NCI-H146 treated with DMSO at 0.1 percent for 48 hours (cell line): Measurements from ENCODE around the gene CHD9NB.

Source experiments
- DNase-seq: peaks from one replicate; lab custom pipeline; 2025; ENCODE audit not compliant: unreplicated experiment; lab: John Stamatoyannopoulos, UW

CHD9NB gene

DNA sequence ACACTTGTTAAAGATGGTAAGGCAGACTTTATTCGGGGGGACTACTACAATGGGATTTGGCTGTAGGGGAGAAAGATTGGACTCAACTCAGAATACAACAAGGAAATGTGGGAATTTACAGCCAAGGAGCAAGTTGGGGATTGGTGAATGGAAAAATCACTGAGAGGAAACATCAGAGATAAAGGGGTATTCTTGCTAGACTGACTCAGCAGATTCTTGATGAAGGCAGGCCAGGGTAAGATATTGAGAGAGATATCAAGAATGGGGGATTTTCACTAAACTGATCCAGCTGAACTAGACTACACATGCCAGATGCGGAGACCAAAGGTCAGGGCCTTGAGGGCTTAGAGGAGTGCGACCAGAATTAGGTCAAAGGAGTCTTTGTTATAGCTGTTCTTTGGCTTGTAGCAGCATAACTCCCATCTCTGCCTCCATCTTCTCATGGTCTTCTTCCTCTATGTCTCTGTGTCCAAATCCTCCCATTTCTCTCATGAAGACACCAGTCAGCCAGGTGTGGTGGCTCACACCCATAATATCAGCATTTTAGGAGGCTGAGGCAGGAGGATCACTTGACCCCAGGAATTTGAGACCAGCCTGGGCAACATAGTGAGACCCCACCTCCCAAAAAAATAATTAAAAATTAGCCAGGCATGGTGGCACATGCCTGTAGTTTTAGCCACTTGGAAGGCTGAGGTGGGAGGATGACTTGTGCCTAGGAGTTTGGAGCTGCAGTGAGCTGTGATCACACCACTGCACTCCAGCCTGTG is 17.3 kb downstream of the CHD9NB start:
- DNase-seq: no peak

- DNase-seq: no peak
These were observed 18.4 kb downstream of the CHD9NB start for GRCh38 chr16:53034306-53034705.

- DNase-seq: no peak
These were observed 21.3 kb downstream of the CHD9NB start for GRCh38 chr16:53031323-53031942.

- DNase-seq: no peak
These were observed 22.7 kb downstream of the CHD9NB start for GRCh38 chr16:53029971-53030370.

DNA sequence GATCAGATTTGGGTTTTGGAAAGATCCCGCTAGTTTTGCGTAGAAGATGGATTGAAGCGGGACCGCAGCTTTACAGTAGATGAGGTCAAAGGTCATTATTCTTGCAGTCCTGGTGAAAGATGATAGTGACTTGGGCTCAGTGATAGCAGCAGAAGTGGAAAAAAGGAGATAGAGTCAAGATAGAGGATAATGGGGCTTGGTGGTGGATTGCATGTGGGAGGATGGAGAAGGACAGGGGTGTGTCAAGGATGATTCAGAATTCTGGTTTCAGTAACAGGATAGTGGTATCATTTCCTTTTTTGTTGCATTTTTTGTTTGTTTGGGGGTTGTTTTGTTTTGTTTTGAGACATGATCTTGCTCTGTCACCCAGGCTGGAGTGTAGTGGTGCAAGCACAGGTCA is 28.7 kb downstream of the CHD9NB start:
- no peak for DNase-seq

DNA sequence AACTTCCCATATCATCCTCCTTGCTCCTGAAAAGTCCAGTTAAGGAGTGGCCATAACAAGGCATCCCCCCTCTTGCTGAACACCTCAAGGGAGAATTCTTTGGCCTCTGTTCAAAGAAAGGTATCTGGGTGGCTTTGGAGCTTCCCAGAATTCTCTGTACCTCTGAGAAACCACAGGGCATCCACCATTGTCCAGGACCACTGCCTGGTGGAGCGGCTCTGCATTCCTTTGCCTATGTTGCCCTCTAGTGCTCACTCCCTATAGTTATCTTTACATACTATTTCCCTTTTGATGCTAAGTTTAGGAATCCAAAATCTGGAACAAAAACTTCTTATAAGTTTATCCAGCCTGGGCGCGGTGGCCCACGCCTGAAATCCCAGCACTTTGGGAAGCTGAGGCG is 30.3 kb downstream of the CHD9NB start:
- peak; percentile 32 for DNase-seq

GRCh38 chr16:53018834-53019416 is 33.8 kb downstream of the CHD9NB start:
- DNase-seq: no peak

- no peak for DNase-seq
These were observed 38.4 kb downstream of the CHD9NB start for GRCh38 chr16:53014287-53014686.

DNA sequence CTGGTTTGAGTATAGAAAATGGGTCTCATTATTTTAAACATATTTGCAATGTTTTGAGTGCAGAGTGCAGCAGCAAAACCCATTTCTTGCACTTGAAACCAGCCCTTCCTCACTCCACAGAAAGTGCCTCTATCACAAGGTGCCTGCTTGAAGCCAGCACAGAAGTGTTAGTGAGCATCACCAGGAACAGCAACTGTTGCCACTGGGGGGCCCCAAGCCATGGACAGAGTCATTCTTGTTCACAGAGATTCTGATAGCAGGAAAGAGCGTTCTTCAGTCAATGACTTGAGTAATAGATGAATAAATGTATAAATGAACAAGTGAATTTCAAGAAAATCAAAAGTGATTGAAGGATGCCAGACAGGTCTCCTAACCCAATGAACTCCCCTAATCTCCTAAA is 45.6 kb downstream of the CHD9NB start:
- no peak for DNase-seq

DNA sequence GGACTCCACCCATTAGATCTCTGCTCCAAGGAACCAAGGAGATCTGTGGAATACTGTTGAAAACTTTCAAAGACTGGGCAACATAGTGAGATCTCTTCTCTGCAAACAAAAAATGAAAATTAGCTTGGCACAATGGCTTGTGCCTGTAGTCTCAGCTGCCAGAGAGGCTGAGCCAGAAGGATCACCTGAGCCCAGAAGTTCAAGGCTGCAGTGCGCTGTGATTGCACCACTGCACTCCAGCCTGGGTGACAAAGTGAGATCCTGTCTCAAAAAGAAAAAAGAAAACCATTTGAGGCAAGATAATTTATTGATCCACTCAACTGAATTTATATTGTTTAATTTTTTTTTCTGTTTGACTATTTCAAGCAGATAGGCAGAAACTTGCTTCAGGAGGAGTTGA is 54.8 kb downstream of the CHD9NB start:
- no peak for DNase-seq

GRCh38 chr16:52994942-52995341 is 57.8 kb downstream of the CHD9NB start:
- no peak for DNase-seq

GRCh38 chr16:52993179-52993578 is 59.5 kb downstream of the CHD9NB start:
- no peak for DNase-seq

DNA sequence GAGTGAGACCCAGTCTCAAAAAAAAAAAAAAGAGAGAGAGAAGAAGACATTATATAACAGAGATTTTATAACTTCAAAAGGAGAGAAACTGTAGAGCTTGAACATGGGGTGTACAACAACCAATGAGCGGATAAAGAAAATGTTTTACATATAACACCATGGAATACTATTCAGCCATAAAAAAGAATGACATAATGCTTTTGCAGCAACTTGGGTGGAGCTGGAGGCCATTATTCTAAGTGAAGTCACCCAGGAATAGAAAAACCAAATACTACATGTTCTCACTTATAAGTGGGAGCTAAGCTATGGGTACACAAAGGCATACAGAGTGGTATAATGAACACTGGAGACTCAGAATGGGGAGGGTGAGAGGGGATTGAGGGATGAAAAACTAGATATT is 61.1 kb downstream of the CHD9NB start:
- DNase-seq: no peak
